AG08395 (cell line): ENCODE data around the gene SLC15A1.
"Not testable (repeated sequence)": the region's sequence is repeated elsewhere in the genome, so short reads cannot be mapped to it uniquely, and the experiment has no call there.

Source experiments
- DNase-seq: peaks from one replicate; pipeline ENCODE4 v3.0.0; 2012; ENCODE audit warnings: mixed read lengths, low spot score

SLC15A1 gene

DNA sequence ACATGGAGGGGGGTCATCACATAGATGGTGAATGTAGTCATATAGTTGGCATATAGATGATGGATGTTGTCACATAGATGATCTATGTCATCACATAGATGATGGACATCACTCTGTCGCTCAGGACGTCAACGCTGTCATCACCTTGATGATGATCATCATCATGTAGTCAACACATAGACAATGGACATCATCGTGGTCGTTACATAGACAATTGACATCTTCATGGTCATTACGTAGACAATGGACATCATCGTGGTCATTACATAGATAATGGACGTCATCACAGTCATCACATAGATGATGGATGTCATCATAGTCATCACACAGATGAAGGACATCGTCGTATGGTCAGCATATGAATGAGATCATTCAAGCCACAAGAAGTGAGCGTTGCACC, 28.6 kb upstream of the SLC15A1 start:
- DNase-seq: no peak

DNA sequence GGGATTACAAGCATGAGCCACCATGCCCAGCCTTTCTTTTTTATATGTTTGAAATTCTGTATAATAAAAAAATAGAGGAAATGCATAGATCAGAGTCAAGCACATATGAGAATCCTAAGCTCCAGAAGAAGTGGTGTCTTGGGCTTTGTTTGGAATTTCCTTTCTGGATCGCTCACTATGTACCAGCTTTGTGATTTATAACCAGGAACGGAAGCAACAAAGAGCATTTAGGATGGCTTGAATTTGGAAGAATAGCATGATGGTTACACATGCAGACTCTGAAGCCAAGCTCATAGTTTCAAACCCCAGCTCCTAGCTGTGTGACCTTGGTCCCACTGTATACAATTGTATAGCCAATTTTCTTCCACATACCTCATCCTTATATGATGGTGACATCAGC, 28.0 kb upstream of the SLC15A1 start:
- no peak for DNase-seq

- DNase-seq: no peak
These were observed 27.2 kb upstream of the SLC15A1 start for GRCh38 chr13:98779695-98780094.

GRCh38 chr13:98778749-98779148, 26.3 kb upstream of the SLC15A1 start:
- no peak for DNase-seq

- no peak for DNase-seq
These were observed 24.2 kb upstream of the SLC15A1 start for GRCh38 chr13:98776644-98777043.

DNA sequence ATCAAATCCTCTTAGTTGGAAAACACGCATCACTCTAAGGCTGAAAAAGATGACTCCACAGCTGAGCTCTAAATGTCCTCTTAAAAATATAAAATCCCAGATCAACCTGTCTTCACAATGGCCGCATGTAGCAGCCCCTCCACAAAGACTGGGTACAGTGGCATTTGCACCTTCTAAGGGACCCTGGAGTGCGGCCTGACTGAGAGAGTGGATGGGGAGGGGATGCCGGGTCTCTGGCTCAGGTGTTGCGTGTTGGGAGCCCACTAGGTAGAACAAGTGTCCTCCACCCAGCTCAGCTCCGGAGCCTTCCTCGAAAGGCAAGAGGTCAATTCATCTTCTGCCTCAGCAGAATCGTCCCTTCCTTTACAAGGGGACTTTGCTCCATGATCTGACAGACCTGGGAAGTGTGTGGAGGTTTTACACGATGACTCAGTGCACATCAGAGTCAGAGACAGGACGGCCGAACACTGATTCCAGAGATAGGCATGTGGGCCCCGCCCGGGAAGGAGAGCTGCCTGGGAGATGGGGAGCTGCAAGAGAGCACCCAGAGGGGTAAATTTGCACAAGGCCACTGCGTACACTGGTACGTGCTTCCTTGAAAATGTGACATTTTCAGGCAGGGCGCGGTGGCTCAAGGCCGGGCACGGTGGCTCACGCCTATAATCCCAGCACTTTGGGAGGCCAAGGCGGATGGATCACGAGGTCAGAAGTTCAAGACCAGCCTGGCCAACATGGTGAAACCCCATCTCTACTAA, 23.5 kb upstream of the SLC15A1 start:
- DNase-seq: peak; percentile 84

DNA sequence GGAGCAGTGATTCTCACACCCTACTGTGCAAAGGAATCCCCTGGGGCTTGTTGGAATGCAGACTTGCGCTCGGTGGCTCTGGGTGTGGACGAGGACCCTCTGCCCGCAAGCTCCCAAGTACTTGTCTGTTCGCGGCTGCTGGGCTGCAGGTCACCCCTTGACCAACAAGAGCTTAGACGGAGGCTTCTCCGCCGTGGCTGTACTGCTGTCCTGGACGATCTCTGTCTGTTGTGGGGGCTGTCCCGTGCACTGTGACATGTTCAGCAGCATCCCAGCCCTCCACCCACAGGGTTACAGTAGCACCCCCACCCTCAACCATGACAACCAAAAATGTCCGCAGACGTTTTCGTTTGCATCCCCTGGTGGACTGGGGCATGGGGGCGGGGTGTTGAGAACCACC, 22.9 kb upstream of the SLC15A1 start:
- no peak for DNase-seq

GRCh38 chr13:98774776-98775175, 22.3 kb upstream of the SLC15A1 start:
- DNase-seq: no peak

DNA sequence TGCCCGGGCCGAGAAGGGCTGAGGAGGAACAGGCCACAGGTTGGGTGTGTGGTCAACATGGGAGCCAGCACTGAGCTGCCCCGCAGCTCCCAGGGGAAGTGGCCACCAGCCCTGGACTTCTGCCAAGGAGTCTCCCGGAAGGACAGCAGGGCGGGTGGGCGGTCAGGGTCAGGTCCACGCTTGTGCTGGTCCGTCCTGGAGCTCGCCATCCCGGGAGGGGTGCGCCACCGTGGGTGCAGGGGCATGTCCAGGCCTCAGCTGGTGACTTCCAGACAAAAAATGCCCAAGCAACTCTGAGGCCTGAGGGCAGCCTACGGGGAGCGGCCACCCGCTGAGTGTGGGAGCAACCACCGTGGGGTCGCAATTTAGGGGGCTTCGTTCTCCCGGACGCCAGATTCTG, 21.4 kb upstream of the SLC15A1 start:
- no peak for DNase-seq

- DNase-seq: no peak
These were observed 20.5 kb upstream of the SLC15A1 start for GRCh38 chr13:98772794-98773452.

DNA sequence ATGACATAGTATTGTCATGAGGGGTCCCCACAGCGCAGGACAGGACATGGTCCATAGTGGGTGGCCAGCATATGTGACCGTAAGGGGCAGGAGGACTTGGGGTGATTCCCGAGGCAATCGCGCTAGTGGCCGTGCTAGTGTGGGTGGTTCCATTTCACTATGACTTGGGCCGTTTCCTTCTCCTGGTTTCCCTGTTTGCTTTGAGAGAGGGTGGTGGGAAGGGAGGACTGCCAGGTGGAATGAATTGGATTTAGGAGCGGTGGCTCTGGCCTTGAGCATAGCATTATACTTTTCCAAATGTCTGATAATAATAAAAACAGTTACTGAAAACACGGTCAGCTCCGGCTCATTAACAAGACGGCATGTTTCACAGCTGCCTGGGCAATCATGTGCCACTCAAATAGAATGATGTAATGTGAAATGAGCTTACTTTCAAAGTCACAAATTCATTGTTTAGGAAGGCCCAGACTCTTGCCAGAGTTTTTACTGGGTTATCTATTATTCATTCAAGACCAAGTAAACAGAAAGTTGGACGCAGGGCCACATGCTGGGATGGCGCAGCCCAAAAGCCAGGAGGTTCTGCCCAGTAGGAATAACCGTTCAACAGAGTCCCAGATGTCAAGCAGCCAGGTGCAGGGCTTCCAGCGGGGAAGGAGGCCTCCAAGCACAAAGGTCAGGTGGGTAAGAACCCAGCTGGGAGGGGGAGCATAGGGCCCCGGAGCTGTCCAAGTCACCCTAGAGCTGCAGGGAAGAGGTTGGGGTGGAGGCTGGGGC, 19.6 kb upstream of the SLC15A1 start:
- no peak for DNase-seq

- no peak for DNase-seq
These were observed 17.3 kb upstream of the SLC15A1 start for GRCh38 chr13:98769736-98770135.

- DNase-seq: no peak
These were observed 16.1 kb upstream of the SLC15A1 start for GRCh38 chr13:98768522-98768921.

GRCh38 chr13:98766697-98767096, 14.2 kb upstream of the SLC15A1 start:
- DNase-seq: no peak

GRCh38 chr13:98765996-98766519, 13.6 kb upstream of the SLC15A1 start:
- no peak for DNase-seq

DNA sequence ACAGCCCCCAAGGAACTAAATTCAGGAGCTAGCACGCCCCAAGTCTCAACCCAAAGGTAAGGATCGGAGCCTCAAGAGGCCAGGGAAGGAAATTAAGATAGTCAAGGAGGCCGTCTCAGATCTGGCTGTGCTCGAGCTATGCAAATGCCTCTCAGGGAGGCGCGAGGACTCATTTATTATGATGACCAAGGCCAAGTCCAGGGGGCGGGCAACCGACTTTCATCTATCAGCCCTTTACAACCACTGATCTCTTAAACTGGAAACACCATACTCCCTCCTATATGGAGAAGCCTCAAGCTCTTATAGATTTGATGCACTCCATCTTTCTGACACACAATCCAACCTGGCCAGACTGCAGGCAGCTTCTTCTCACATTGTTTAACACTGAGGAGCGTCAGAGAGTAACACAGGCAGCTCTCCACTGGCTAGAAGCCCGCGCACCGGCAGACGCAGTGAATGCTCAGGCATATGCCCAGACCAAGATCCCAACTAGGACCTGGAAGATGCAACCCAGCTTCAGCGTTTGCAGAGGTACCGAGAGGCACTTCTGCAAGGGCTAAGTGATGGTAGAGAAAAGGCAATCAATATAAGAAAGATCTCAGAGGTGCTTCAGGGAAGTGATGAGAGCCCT, 9.6 kb upstream of the SLC15A1 start:
- no peak for DNase-seq

DNA sequence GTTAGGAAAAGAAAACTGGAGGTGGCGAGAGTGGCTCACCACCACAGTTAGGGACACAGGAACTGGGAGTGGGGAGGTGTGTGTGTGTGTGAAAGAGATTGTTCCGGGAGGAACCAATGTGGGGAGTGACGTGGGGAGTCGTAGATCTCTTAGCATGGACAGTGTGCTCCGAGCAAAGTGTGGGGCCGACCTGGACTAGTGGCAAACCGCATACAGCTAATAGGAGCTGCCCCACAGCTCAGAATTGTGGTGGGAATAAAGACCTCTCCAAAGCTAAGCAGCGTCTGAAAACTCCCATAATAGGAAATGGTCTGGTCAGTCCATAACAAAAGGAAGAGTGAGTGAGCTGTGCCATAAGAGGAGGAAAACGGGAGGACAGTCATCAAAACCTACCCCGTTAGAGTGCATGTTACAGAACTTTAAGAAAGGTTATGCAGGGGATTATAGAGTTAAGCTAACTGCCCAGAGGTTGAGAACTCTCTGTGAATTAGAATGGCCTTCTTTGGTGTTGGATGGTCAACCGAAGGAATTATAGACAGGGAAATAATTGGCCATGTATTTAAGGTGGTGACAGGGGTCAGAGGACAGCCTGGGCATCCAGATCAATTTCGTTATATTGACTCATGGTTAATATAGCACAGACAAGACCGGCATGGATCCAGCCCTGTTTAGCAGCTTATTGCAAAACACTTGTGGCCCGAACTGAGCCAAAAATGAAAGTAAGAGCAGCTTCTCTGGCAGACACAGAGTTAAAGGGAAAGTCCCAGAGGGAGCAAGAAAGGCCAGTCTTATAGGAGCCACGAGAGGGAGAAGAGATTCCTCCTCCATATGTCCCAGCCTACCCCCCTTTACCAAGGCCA, 8.9 kb upstream of the SLC15A1 start:
- peak; percentile 63 for DNase-seq

DNA sequence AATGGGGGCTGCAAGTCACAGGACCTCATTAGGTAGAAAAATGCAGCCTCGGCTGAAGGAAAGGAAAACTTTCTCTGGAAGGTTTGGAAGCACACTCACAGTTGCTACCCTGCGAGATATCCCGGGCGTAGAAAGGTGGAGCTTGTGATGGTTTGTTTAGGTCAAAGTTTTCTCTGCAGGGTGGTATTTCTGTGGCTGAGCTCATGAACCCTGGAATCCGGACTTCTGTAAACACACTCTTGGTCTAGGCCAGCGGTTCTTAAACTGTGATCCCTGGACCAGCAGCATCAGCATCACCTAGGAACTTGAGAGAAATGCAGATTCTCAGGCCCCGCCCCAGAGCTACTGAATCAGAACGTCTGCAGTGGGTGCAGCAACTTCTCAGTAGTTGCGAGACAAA, 3.3 kb upstream of the SLC15A1 start:
- DNase-seq: no peak

DNA sequence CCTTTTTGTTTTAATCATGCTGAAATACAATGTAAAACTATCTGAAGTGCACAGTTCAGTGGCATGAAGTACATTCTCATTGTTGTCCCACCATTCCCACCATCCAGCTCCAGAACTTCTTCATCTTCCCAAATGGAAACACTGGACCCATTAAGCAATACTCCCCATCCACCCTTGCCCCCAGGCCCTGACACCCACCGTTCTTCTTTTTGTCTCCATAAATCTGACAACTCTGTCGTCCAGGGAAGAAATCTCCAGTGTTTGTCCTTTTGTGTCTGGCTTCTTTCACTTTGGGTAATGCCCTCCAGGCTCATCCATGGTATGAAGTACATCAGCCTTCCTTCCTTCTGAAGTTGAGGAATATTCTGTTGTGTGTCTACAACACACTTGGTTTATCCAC, 2.6 kb upstream of the SLC15A1 start:
- no peak for DNase-seq

DNA sequence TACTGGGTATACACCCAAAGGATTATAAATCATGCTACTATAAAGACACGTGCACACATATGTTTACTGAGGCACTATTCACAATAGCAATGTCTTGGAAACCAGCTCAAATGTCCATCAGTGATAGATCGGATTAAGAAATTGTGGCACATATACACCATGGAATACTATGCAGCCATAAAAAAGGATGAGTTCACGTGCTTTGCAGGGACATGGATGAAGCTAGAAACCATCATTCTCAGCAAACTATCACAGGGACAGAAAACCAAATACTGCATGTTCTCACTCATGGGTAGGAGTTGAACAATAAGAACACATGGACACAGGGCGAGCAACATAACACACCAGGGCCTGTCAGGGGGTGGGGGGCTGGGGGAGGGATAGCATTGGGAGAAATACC, 2.0 kb upstream of the SLC15A1 start:
- DNase-seq: not testable (repeated sequence)

DNA sequence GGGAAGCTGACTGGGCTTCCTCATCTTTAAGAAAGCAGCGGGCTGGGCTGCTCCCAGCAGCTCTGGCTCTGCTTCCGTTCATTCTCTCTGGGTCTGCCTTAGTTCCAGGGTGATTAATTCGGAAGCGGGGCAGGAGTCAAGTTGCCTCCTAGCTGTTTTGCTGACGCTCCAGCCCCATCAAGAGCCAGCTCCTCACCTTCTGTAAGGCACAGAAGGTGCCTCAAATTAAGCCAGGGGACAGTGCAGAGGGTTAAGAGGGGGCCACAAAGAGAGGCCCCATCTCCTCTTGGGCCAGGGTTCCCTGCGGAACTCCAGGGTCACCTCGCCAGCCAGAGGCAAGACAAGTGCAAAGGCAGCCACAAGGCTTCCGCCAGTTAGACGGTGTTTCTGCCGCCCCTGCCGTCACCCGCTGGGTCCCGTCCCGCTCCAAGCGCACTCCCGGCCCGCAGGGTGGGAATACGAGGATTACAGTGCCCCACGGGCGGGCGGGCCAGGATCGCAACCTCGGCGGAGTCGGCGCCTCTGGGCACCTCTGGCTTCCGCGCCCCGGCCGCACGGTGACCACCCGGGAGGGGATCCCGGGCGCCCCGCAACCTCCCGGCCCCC, 508 bp downstream of the SLC15A1 start:
- DNase-seq: peak; percentile 50
